ENCODE data around the gene OR5P2.

OR5P2 gene

GRCh38 chr11:7775689-7776088, 21.1 kb downstream of the OR5P2 start:
- TF ChIP-seq EP300 (IDR thresholded peaks at IDR 0.05; ENCODE audit: borderline replicate concordance) (no peak), ZBTB7A (IDR thresholded peaks at IDR 0.05; ENCODE audit: low read depth) (no peak), CEBPB (IDR thresholded peaks at IDR 0.05) (no peak), RAD21 (IDR thresholded peaks at IDR 0.05; ENCODE audit: low read depth) (peak; percentile 17; the same call in 1 of the 2 replicates), REST (IDR thresholded peaks at IDR 0.05; ENCODE audit: low read depth) (no peak)

GRCh38 chr11:7759010-7759409, 37.7 kb downstream of the OR5P2 start:
- TF ChIP-seq FOXM1 (IDR thresholded peaks at IDR 0.05; ENCODE audit: borderline replicate concordance, low read depth) = no peak
- no peak for TF ChIP-seq TEAD4 (IDR thresholded peaks at IDR 0.05)
- no peak for TF ChIP-seq REST (IDR thresholded peaks at IDR 0.05; ENCODE audit: low read depth)
- TF ChIP-seq EP300 (IDR thresholded peaks at IDR 0.05; ENCODE audit: borderline replicate concordance) = no peak
- TF ChIP-seq USF1 (IDR thresholded peaks at IDR 0.05) = no peak
- no peak for TF ChIP-seq YY1 (IDR thresholded peaks at IDR 0.05; ENCODE audit: low read depth)
- TF ChIP-seq TAF1 (IDR thresholded peaks at IDR 0.05; ENCODE audit: low read depth) = no peak
- TF ChIP-seq MAX (IDR thresholded peaks at IDR 0.05) = no peak
- TF ChIP-seq EGR1 (IDR thresholded peaks at IDR 0.05) = no peak

- no peak for TF ChIP-seq TCF12 (IDR thresholded peaks at IDR 0.05; ENCODE audit: low read depth)
- TF ChIP-seq CREB1 (IDR thresholded peaks at IDR 0.05; ENCODE audit: low read depth) = no peak
- TF ChIP-seq TEAD4 (IDR thresholded peaks at IDR 0.05) = no peak
- no peak for TF ChIP-seq ZBTB7A (IDR thresholded peaks at IDR 0.05; ENCODE audit: low read depth)
- no peak for TF ChIP-seq EGR1 (IDR thresholded peaks at IDR 0.05)
- TF ChIP-seq REST (IDR thresholded peaks at IDR 0.05; ENCODE audit: low read depth) = no peak
- TF ChIP-seq NFIC (IDR thresholded peaks at IDR 0.05) = no peak
- TF ChIP-seq FOXM1 (IDR thresholded peaks at IDR 0.05; ENCODE audit: borderline replicate concordance, low read depth) = no peak
- TF ChIP-seq TAF1 (IDR thresholded peaks at IDR 0.05; ENCODE audit: low read depth) = no peak
- no peak for TF ChIP-seq USF1 (IDR thresholded peaks at IDR 0.05)
- TF ChIP-seq YY1 (IDR thresholded peaks at IDR 0.05; ENCODE audit: low read depth) = no peak
- no peak for TF ChIP-seq RAD21 (IDR thresholded peaks at IDR 0.05; ENCODE audit: low read depth)
- TF ChIP-seq CEBPB (IDR thresholded peaks at IDR 0.05) = no peak
- no peak for TF ChIP-seq EP300 (IDR thresholded peaks at IDR 0.05; ENCODE audit: borderline replicate concordance)
- no peak for TF ChIP-seq MAX (IDR thresholded peaks at IDR 0.05)
These were observed 47.3 kb downstream of the OR5P2 start for GRCh38 chr11:7749456-7749855.

All from Ishikawa (cell line).